ENCODE results near the gene FAM107B.

Gene FAM107B

DNA sequence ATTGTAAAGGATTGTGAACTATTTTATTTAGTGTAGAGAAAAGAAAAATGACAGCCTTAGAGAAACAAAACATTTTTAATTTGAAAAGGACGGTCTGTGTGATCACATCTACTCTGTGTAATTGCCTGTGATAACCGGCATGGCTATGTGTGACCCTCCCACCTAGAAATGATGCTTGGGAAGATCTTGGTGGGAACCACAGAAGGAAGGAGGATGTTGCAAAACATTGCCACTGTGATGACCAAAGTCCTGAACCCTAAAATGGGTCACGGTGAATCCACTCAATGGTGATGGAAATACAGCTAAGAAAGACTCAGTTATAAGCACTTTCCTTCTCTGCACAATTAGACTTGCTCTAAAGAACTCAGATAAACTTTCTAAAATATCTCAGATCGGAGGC is 222.7 kb downstream of the FAM107B start:
- peaks cover 15% of the 10 kb centered on the region for H3K4me1 ChIP-seq (ENCODE audit: control insufficient read depth, insufficient read depth, low read depth, low read length)
- 86% methylated on average over 4 of the region's 4 CpGs for WGBS
- H3K4me2 ChIP-seq (ENCODE audit: low read length, poor library complexity, severe bottlenecking), result no peak overlapping the region

DNA sequence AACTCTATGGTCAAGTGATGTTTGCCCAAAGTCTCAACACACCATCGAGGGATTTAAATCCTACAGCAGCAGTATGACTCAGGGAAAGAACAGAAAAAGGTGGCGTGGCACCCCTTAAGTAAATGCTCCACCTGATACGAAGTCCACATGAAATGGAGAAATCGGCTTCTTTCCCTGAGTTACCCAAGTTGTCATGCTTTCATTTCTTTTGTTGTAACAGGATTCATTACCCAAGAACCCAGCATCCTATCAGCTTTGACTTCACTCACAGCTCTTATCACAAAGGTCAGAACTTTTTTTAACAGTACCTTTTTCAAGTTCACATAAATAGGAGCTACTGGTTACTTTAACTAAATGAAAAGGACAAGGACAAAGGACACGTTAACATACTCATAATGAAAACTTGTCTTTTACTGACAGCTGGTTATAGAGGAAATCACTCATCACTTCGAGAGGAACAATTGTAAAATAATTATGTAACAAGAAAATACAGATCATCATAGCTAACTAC is 224.2 kb downstream of the FAM107B start:
- no peak overlapping the region for H3K9ac ChIP-seq (ENCODE audit: low read length)
- no peak overlapping the region for H3K18ac ChIP-seq (ENCODE audit: low read depth in 1 of 2, low read length in 2 of 2)
- H3K27ac ChIP-seq (ENCODE audit: low read length, poor library complexity, severe bottlenecking), result no peak overlapping the region
- H3K4ac ChIP-seq (ENCODE audit: low read depth in 1 of 2, low read length in 2 of 2), result no peak overlapping the region
- H3K4me2 ChIP-seq (ENCODE audit: low read length, poor library complexity, severe bottlenecking), result no peak overlapping the region
- no peaks in the 10 kb centered on the region for H3K27me3 ChIP-seq (ENCODE audit: control insufficient read depth in 1 of 2, insufficient read depth in 1 of 2, low read length in 2 of 2)
- H3K23ac ChIP-seq (ENCODE audit: low read length in 2 of 2), result no peak overlapping the region
- H2AFZ ChIP-seq (ENCODE audit: low read depth, low read length), result no peak overlapping the region
- H4K8ac ChIP-seq (ENCODE audit: low read length), result no peak overlapping the region
- WGBS, result 93% methylated on average over 4 of the region's 6 CpGs
- H3K14ac ChIP-seq (ENCODE audit: low read length in 2 of 2), result no peak overlapping the region
- peaks cover 0 to 8% of the 10 kb centered on the region in 2 experiments for H3K36me3 ChIP-seq (ENCODE audit: control insufficient read depth in 1 of 2, insufficient read depth in 2 of 2, low read depth in 1 of 2, low read length in 2 of 2)
- H4K91ac ChIP-seq (ENCODE audit: low read length), result no peak overlapping the region
- H3K4me1 ChIP-seq (ENCODE audit: control insufficient read depth, insufficient read depth, low read depth, low read length), result peaks cover 14% of the 10 kb centered on the region
- peaks cover 16% of the 10 kb centered on the region for H3K79me1 ChIP-seq (replicated peaks; ENCODE audit: low read length, poor library complexity, severe bottlenecking)
- no peaks in the 10 kb centered on the region for H3K9me3 ChIP-seq (ENCODE audit: control insufficient read depth, low read length)
- no peak overlapping the region for H2BK120ac ChIP-seq (ENCODE audit: low read depth, low read length)
- no peak overlapping the region for H2BK15ac ChIP-seq (ENCODE audit: low read depth, poor library complexity, severe bottlenecking)
- H2BK12ac ChIP-seq (ENCODE audit: low read length in 2 of 2), result no peak overlapping the region
- no peak overlapping the region for H2BK5ac ChIP-seq (ENCODE audit: low read depth, low read length, poor library complexity, severe bottlenecking)
- no peak for DNase-seq
- no peak overlapping the region for H2AK5ac ChIP-seq (ENCODE audit: low read length, severe bottlenecking)
- no peak overlapping the region for H3K4me3 ChIP-seq (ENCODE audit: insufficient read depth in 1 of 2, low read depth in 1 of 2, low read length in 2 of 2)

More for the DNA sequence above, 222.7 kb downstream of the FAM107B start:
- peaks cover 0 to 8% of the 10 kb centered on the region in 2 experiments for H3K36me3 ChIP-seq (ENCODE audit: control insufficient read depth in 1 of 2, insufficient read depth in 2 of 2, low read depth in 1 of 2, low read length in 2 of 2)
- no peak overlapping the region for H2AFZ ChIP-seq (ENCODE audit: low read depth, low read length)
- no peak overlapping the region for H2BK5ac ChIP-seq (ENCODE audit: low read depth, low read length, poor library complexity, severe bottlenecking)
- H4K8ac ChIP-seq (ENCODE audit: low read length), result no peak overlapping the region
- no peak overlapping the region for H2BK12ac ChIP-seq (ENCODE audit: low read length in 2 of 2)
- no peak overlapping the region for H3K23ac ChIP-seq (ENCODE audit: low read length in 2 of 2)
- no peak for DNase-seq
- H2BK120ac ChIP-seq (ENCODE audit: low read depth, low read length), result no peak overlapping the region
- H2AK5ac ChIP-seq (ENCODE audit: low read length, severe bottlenecking), result no peak overlapping the region
- H3K27me3 ChIP-seq (ENCODE audit: control insufficient read depth in 1 of 2, insufficient read depth in 1 of 2, low read length in 2 of 2), result no peaks in the 10 kb centered on the region
- H4K91ac ChIP-seq (ENCODE audit: low read length), result no peak overlapping the region
- no peak overlapping the region for H3K18ac ChIP-seq (ENCODE audit: low read depth in 1 of 2, low read length in 2 of 2)
- H3K4me3 ChIP-seq (ENCODE audit: insufficient read depth in 1 of 2, low read depth in 1 of 2, low read length in 2 of 2), result no peak overlapping the region
- no peak overlapping the region for H3K27ac ChIP-seq (ENCODE audit: low read length, poor library complexity, severe bottlenecking)
- H3K79me1 ChIP-seq (replicated peaks; ENCODE audit: low read length, poor library complexity, severe bottlenecking), result peaks cover 19% of the 10 kb centered on the region
- no peak overlapping the region for H3K14ac ChIP-seq (ENCODE audit: low read length in 2 of 2)
- H3K9ac ChIP-seq (ENCODE audit: low read length), result no peak overlapping the region
- H2BK15ac ChIP-seq (ENCODE audit: low read depth, poor library complexity, severe bottlenecking), result no peak overlapping the region
- no peak overlapping the region for H3K4ac ChIP-seq (ENCODE audit: low read depth in 1 of 2, low read length in 2 of 2)
- H3K9me3 ChIP-seq (ENCODE audit: control insufficient read depth, low read length), result no peaks in the 10 kb centered on the region

DNA sequence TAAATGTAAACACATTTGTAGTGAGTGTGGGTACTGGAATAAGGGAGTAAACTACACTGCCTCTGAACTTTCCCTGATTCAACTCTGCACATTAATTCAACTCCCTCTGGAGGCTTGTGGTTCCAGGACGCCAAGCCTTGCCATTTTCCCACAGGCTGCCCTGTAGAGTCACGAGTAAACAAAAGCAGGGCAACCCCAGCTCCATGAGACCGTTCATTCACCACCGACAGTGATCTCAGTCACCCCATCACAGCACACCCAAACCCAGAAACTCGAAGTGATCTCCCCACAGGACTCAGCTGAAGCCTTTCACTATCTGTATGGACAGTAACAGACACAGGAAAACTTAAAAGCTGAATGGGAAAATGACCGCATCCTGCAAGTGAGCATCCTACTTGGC is 225.2 kb downstream of the FAM107B start:
- Histone ChIP-seq H3K9ac (ENCODE audit: low read length) (peak overlapping the region; percentile 26), H3K4me1 (ENCODE audit: control insufficient read depth, insufficient read depth, low read depth, low read length) (peaks cover 19% of the 10 kb centered on the region), H2AFZ (ENCODE audit: low read depth, low read length) (no peak overlapping the region), H4K8ac (ENCODE audit: low read length) (no peak overlapping the region), H3K18ac (ENCODE audit: low read depth in 1 of 2, low read length in 2 of 2) (no peak overlapping the region), H2BK12ac (ENCODE audit: low read length in 2 of 2) (no peak overlapping the region), H3K27me3 (ENCODE audit: control insufficient read depth in 1 of 2, insufficient read depth in 1 of 2, low read length in 2 of 2) (no peaks in the 10 kb centered on the region), H2BK120ac (ENCODE audit: low read depth, low read length) (no peak overlapping the region), H3K27ac (ENCODE audit: low read length, poor library complexity, severe bottlenecking) (no peak overlapping the region), H3K4me2 (ENCODE audit: low read length, poor library complexity, severe bottlenecking) (no peak overlapping the region), H3K79me1 (replicated peaks; ENCODE audit: low read length, poor library complexity, severe bottlenecking) (peaks cover 18% of the 10 kb centered on the region), H3K4me3 (ENCODE audit: insufficient read depth in 1 of 2, low read depth in 1 of 2, low read length in 2 of 2) (no peak overlapping the region), H3K9me3 (ENCODE audit: control insufficient read depth, low read length) (no peaks in the 10 kb centered on the region), H2BK15ac (ENCODE audit: low read depth, poor library complexity, severe bottlenecking) (no peak overlapping the region), H3K36me3 (ENCODE audit: control insufficient read depth in 1 of 2, insufficient read depth in 2 of 2, low read depth in 1 of 2, low read length in 2 of 2) (peaks cover 0 to 8% of the 10 kb centered on the region in 2 experiments), H3K4ac (ENCODE audit: low read depth in 1 of 2, low read length in 2 of 2) (no peak overlapping the region), H4K91ac (ENCODE audit: low read length) (no peak overlapping the region), H3K14ac (ENCODE audit: low read length in 2 of 2) (no peak overlapping the region), H2AK5ac (ENCODE audit: low read length, severe bottlenecking) (peak overlapping the region; percentile 26), H2BK5ac (ENCODE audit: low read depth, low read length, poor library complexity, severe bottlenecking) (no peak overlapping the region), H3K23ac (ENCODE audit: low read length in 2 of 2) (no peak overlapping the region)
- WGBS, result 77% methylated on average over 6 of the region's 6 CpGs
- DNase-seq, result no peak

DNA sequence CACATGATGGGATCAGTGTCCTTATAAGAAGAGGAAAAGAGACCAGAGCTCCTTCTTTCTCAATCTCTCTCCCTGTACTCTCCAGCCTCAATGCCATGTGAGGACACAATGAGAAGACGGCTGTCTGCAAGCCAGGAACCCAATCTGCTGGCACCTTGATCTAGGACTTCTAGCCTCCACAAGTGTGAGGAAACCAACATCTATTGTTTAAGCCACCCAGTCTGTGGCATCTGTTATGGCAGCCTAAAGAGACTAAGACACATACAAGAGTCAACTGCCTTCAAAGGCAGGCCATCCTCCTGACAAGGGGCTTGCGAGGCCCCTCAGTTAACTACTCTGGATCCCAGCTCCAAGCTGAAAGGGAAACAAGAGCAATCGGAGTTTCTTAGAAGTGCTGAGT is 225.7 kb downstream of the FAM107B start:
- H3K4me3 ChIP-seq (ENCODE audit: insufficient read depth in 1 of 2, low read depth in 1 of 2, low read length in 2 of 2), result no peak overlapping the region
- H2BK120ac ChIP-seq (ENCODE audit: low read depth, low read length), result no peak overlapping the region
- no peak overlapping the region for H2AFZ ChIP-seq (ENCODE audit: low read depth, low read length)
- H3K9me3 ChIP-seq (ENCODE audit: control insufficient read depth, low read length), result no peaks in the 10 kb centered on the region
- H3K36me3 ChIP-seq (ENCODE audit: control insufficient read depth in 1 of 2, insufficient read depth in 2 of 2, low read depth in 1 of 2, low read length in 2 of 2), result peaks cover 0 to 8% of the 10 kb centered on the region in 2 experiments
- no peak overlapping the region for H3K18ac ChIP-seq (ENCODE audit: low read depth in 1 of 2, low read length in 2 of 2)
- 82% methylated on average over 3 of the region's 3 CpGs for WGBS
- no peak overlapping the region for H2BK5ac ChIP-seq (ENCODE audit: low read depth, low read length, poor library complexity, severe bottlenecking)
- peak overlapping the region; percentile 26 for H3K9ac ChIP-seq (ENCODE audit: low read length)
- H3K23ac ChIP-seq (ENCODE audit: low read length in 2 of 2), result no peak overlapping the region
- no peak overlapping the region for H3K14ac ChIP-seq (ENCODE audit: low read length in 2 of 2)
- H3K4me1 ChIP-seq (ENCODE audit: control insufficient read depth, insufficient read depth, low read depth, low read length), result peaks cover 15% of the 10 kb centered on the region
- no peak for DNase-seq
- H4K91ac ChIP-seq (ENCODE audit: low read length), result no peak overlapping the region
- peaks cover 14% of the 10 kb centered on the region for H3K79me1 ChIP-seq (replicated peaks; ENCODE audit: low read length, poor library complexity, severe bottlenecking)
- H3K4me2 ChIP-seq (ENCODE audit: low read length, poor library complexity, severe bottlenecking), result no peak overlapping the region
- H3K4ac ChIP-seq (ENCODE audit: low read depth in 1 of 2, low read length in 2 of 2), result no peak overlapping the region
- H2AK5ac ChIP-seq (ENCODE audit: low read length, severe bottlenecking), result no peak overlapping the region
- H2BK15ac ChIP-seq (ENCODE audit: low read depth, poor library complexity, severe bottlenecking), result no peak overlapping the region
- H4K8ac ChIP-seq (ENCODE audit: low read length), result no peak overlapping the region
- H3K27ac ChIP-seq (ENCODE audit: low read length, poor library complexity, severe bottlenecking), result no peak overlapping the region
- H2BK12ac ChIP-seq (ENCODE audit: low read length in 2 of 2), result no peak overlapping the region
- H3K27me3 ChIP-seq (ENCODE audit: control insufficient read depth in 1 of 2, insufficient read depth in 1 of 2, low read length in 2 of 2), result no peaks in the 10 kb centered on the region

Measured in mesenchymal stem cell (in vitro differentiated cells and primary cell).